IPS-15b (cell line): ENCODE measurements around the gene COMT.

Experiments used
- H3K27me3 ChIP-seq: one replicate; pipeline ENCODE4 v1.6.1; 2013; ENCODE audit warnings: low read length; ENCODE audit not compliant: control insufficient read depth, insufficient read depth
- H3K36me3 ChIP-seq: one replicate; pipeline ENCODE4 v1.6.1; 2013; ENCODE audit warnings: low read length; ENCODE audit not compliant: control insufficient read depth, insufficient read depth
- H3K4me1 ChIP-seq: one replicate; pipeline ENCODE4 v1.6.1; 2013; ENCODE audit warnings: mild to moderate bottlenecking, low read length; ENCODE audit not compliant: control insufficient read depth, insufficient read depth
- H3K4me3 ChIP-seq: one replicate; pipeline ENCODE4 v1.5.1; 2013; ENCODE audit warnings: low read depth, low read length
- H3K9ac ChIP-seq: one replicate; pipeline ENCODE4 v1.6.1; 2013; ENCODE audit warnings: low read depth, mild to moderate bottlenecking, low read length
- H3K9me3 ChIP-seq: one replicate; pipeline ENCODE4 v1.6.1; 2013; ENCODE audit warnings: mild to moderate bottlenecking, low read length; ENCODE audit not compliant: control insufficient read depth, insufficient read depth

The COMT gene

GRCh38 chr22:19972251-19972650, 30.7 kb downstream of the COMT start:
- no peaks in the 10 kb centered on the region for H3K4me1 ChIP-seq
- H3K36me3 ChIP-seq = peaks cover 43% of the 10 kb centered on the region
- H3K27me3 ChIP-seq = no peaks in the 10 kb centered on the region

GRCh38 chr22:19972652-19973550, 31.3 kb downstream of the COMT start:
- Histone ChIP-seq H3K36me3 (peaks cover 43% of the 10 kb centered on the region), H3K27me3 (no peaks in the 10 kb centered on the region), H3K9me3 (no peaks in the 10 kb centered on the region), H3K4me1 (no peaks in the 10 kb centered on the region), H3K4me3 (no peak overlapping the region), H3K9ac (no peak overlapping the region)

More at GRCh38 chr22:19972251-19972650, 30.7 kb downstream of the COMT start:
- Histone ChIP-seq H3K9me3 (no peaks in the 10 kb centered on the region), H3K4me3 (no peak overlapping the region), H3K9ac (no peak overlapping the region)

- Histone ChIP-seq H3K9me3 (no peaks in the 10 kb centered on the region), H3K4me1 (no peaks in the 10 kb centered on the region), H3K27me3 (no peaks in the 10 kb centered on the region), H3K36me3 (peaks cover 44% of the 10 kb centered on the region), H3K4me3 (no peak overlapping the region), H3K9ac (no peak overlapping the region)
Observed at GRCh38 chr22:19973551-19974267, 32.1 kb downstream of the COMT start.

- H3K4me1 ChIP-seq = no peaks in the 10 kb centered on the region
- no peak overlapping the region for H3K9ac ChIP-seq
- H3K4me3 ChIP-seq = no peak overlapping the region
- H3K9me3 ChIP-seq = no peaks in the 10 kb centered on the region
- no peaks in the 10 kb centered on the region for H3K27me3 ChIP-seq
- peaks cover 47% of the 10 kb centered on the region for H3K36me3 ChIP-seq
Observed at GRCh38 chr22:19974268-19974861, 32.8 kb downstream of the COMT start.

GRCh38 chr22:19974935-19975706, 33.5 kb downstream of the COMT start:
- H3K9me3 ChIP-seq = no peaks in the 10 kb centered on the region
- H3K27me3 ChIP-seq = no peaks in the 10 kb centered on the region
- peaks cover 53% of the 10 kb centered on the region for H3K36me3 ChIP-seq
- H3K4me1 ChIP-seq = no peaks in the 10 kb centered on the region
- no peak overlapping the region for H3K4me3 ChIP-seq
- H3K9ac ChIP-seq = no peak overlapping the region

GRCh38 chr22:19975707-19976035, 34.1 kb downstream of the COMT start:
- Histone ChIP-seq H3K9me3 (no peaks in the 10 kb centered on the region), H3K36me3 (peaks cover 54% of the 10 kb centered on the region), H3K4me3 (no peak overlapping the region), H3K9ac (no peak overlapping the region), H3K27me3 (no peaks in the 10 kb centered on the region), H3K4me1 (no peaks in the 10 kb centered on the region)

- Histone ChIP-seq H3K9ac (no peak overlapping the region), H3K36me3 (peaks cover 54% of the 10 kb centered on the region), H3K4me1 (no peaks in the 10 kb centered on the region)
Observed at GRCh38 chr22:19976671-19977070, 35.1 kb downstream of the COMT start.

GRCh38 chr22:19977296-19978243, 36.0 kb downstream of the COMT start:
- Histone ChIP-seq H3K9me3 (no peaks in the 10 kb centered on the region), H3K4me3 (no peak overlapping the region), H3K36me3 (peaks cover 48% of the 10 kb centered on the region), H3K9ac (no peak overlapping the region), H3K4me1 (no peaks in the 10 kb centered on the region), H3K27me3 (no peaks in the 10 kb centered on the region)

More at GRCh38 chr22:19976671-19977070, 35.1 kb downstream of the COMT start:
- no peaks in the 10 kb centered on the region for H3K27me3 ChIP-seq
- no peaks in the 10 kb centered on the region for H3K9me3 ChIP-seq
- no peak overlapping the region for H3K4me3 ChIP-seq

- Histone ChIP-seq H3K9ac (no peak overlapping the region), H3K36me3 (peaks cover 38% of the 10 kb centered on the region), H3K27me3 (no peaks in the 10 kb centered on the region), H3K9me3 (no peaks in the 10 kb centered on the region), H3K4me1 (no peaks in the 10 kb centered on the region), H3K4me3 (no peak overlapping the region)
Observed at GRCh38 chr22:19978748-19979147, 37.2 kb downstream of the COMT start.

- no peaks in the 10 kb centered on the region for H3K9me3 ChIP-seq
- no peaks in the 10 kb centered on the region for H3K4me1 ChIP-seq
- H3K27me3 ChIP-seq = no peaks in the 10 kb centered on the region
- H3K36me3 ChIP-seq = peaks cover 34% of the 10 kb centered on the region
- H3K9ac ChIP-seq = no peak overlapping the region
- H3K4me3 ChIP-seq = no peak overlapping the region
Observed at GRCh38 chr22:19979712-19980493, 38.3 kb downstream of the COMT start.
